ENCODE data around the gene SPATA20.

DNA sequence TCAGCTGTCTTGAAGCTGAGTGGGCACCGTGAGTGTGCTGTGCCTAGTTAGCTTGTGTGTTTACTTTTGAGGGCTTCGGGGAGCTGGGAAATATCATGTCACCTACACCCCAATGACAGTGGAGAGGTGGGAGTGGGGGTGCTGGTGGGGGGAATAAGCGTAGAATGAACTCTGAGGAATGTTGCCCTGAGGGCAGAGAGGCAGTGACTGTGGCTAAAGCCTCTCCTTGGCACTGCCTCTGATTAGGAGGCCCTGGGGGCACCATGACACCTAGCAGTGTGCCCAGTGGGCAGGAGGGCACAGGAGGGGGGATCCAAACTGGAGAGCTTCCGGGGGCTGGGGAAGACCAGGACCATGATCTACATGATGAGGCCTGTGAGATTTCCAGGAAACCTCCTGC lies 38.4 kb downstream of the SPATA20 start:
- TF ChIP-seq, protein P1, sequence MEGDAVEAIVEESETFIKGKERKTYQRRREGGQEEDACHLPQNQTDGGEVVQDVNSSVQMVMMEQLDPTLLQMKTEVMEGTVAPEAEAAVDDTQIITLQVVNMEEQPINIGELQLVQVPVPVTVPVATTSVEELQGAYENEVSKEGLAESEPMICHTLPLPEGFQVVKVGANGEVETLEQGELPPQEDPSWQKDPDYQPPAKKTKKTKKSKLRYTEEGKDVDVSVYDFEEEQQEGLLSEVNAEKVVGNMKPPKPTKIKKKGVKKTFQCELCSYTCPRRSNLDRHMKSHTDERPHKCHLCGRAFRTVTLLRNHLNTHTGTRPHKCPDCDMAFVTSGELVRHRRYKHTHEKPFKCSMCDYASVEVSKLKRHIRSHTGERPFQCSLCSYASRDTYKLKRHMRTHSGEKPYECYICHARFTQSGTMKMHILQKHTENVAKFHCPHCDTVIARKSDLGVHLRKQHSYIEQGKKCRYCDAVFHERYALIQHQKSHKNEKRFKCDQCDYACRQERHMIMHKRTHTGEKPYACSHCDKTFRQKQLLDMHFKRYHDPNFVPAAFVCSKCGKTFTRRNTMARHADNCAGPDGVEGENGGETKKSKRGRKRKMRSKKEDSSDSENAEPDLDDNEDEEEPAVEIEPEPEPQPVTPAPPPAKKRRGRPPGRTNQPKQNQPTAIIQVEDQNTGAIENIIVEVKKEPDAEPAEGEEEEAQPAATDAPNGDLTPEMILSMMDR (IDR thresholded peaks at IDR 0.05): no peak
- no peak for TF ChIP-seq EZH2 (IDR thresholded peaks at IDR 0.05)
- TF ChIP-seq EZH2phosphoT487 (IDR thresholded peaks at IDR 0.05): no peak

Measured in neural progenitor cell (in vitro differentiated cells).